ENCODE measurements around the gene NELFB. TPM values are rescaled to one million over a fixed set of nuclear protein-coding genes. Genes with fewer than 3 reads are reported as not detected.

The NELFB gene
- total RNA-seq, 1 donor from 2014 or later = 32.2 TPM

Other genes starting within 250 kb of the NELFB start
- gene ABCA2, start 227.1 kb upstream of the NELFB start, total RNA-seq = 25.8 TPM
- gene FUT7, start 223.2 kb upstream of the NELFB start, total RNA-seq = not detected
- 24.6 TPM for gene NPDC1, start 209.2 kb upstream of the NELFB start, total RNA-seq
- gene ENTPD2, start 201.3 kb upstream of the NELFB start, total RNA-seq = 0.25 TPM
- 1.5 TPM for gene SAPCD2, start 184.8 kb upstream of the NELFB start, total RNA-seq
- 0.25 TPM for gene UAP1L1, start 177.8 kb upstream of the NELFB start, total RNA-seq
- 37.6 TPM for gene MAN1B1, start 168.3 kb upstream of the NELFB start, total RNA-seq
- 18.7 TPM for gene DPP7, start 140.6 kb upstream of the NELFB start, total RNA-seq
- 41.8 TPM for gene GRIN1, start 116.2 kb upstream of the NELFB start, total RNA-seq
- gene LRRC26, start 85.3 kb upstream of the NELFB start, total RNA-seq = 0.49 TPM
- gene TMEM210, start 83.3 kb upstream of the NELFB start, total RNA-seq = not detected
- 22.1 TPM for gene ANAPC2, start 66.8 kb upstream of the NELFB start, total RNA-seq
- gene SSNA1, start 66.7 kb upstream of the NELFB start, total RNA-seq = 15.7 TPM
- 5.4 TPM for gene TPRN, start 54.6 kb upstream of the NELFB start, total RNA-seq
- gene TMEM203, start 49.7 kb upstream of the NELFB start, total RNA-seq = 21.9 TPM
- gene NDOR1, start 49.6 kb upstream of the NELFB start, total RNA-seq = 3.4 TPM
- gene RNF208, start 33.1 kb upstream of the NELFB start, total RNA-seq = 1.7 TPM
- gene CYSRT1, start 30.2 kb upstream of the NELFB start, total RNA-seq = 0.25 TPM
- gene RNF224, start 27.8 kb upstream of the NELFB start, total RNA-seq = under 0.01 TPM
- gene SLC34A3, start 24.4 kb upstream of the NELFB start, total RNA-seq = not detected
- 76.5 TPM for gene TUBB4B, start 14.0 kb upstream of the NELFB start, total RNA-seq
- gene STPG3, start 4.0 kb upstream of the NELFB start, total RNA-seq = not detected
- 0.49 TPM for gene TOR4A, start 22.4 kb downstream of the NELFB start, total RNA-seq
- 2.7 TPM for gene NRARP, start 46.9 kb downstream of the NELFB start, total RNA-seq
- 14.0 TPM for gene EXD3, start 167.8 kb downstream of the NELFB start, total RNA-seq
- 2.0 TPM for gene NOXA1, start 168.1 kb downstream of the NELFB start, total RNA-seq
- not detected for gene ENTPD8, start 186.0 kb downstream of the NELFB start, total RNA-seq
- 57.0 TPM for gene NSMF, start 204.0 kb downstream of the NELFB start, total RNA-seq